ENCODE results near the gene PTPRK. TPM values are rescaled to one million over a fixed set of nuclear protein-coding genes. Genes with fewer than 3 reads are reported as not detected.

Gene PTPRK
- total and polyA plus RNA-seq, 2 donors (not counting 1 experiment from before 2014, with no cell fraction given): 16.2 to 18.7 TPM

DNA sequence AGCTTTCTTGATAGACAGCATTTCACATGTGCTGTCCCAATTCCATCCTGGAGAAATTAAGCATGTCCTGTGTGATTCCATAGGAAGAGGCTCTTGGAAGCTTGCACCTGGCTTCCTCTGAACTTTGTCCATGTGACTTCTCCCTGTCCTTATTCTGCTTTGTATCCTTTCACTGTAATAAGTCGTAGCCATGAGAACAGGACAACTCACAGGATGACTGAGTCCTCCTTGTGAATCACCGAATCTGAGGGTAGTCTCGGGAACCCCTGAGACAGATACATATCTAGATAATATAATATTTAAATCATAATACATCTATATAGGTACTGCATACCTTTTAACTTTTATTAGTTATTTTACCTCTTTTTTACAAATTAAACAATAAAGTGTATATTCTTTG, 462.9 kb downstream of the PTPRK start:
- intact Hi-C loops (cut with micrococcal nuclease): no loop called here
- Mint-ChIP-seq H3K27ac (no peak overlapping the region), H3K4me3 (no peak overlapping the region), H3K9me3 (ENCODE audit: insufficient read depth) (no peaks in the 10 kb centered on the region), H3K4me1 (no peaks in the 10 kb centered on the region), H3K27me3 (no peaks in the 10 kb centered on the region)
- Histone ChIP-seq H3K4me2 (replicated peaks; ENCODE audit: low read depth, low read length, poor library complexity, severe bottlenecking) (no peak overlapping the region), H4K20me1 (ENCODE audit: control insufficient read depth, insufficient read depth, low read length, poor library complexity, severe bottlenecking) (no peaks in the 10 kb centered on the region), H3K9me3 (ENCODE audit: control extremely low read depth in 1 of 3, control insufficient read depth in 2 of 3, insufficient read depth in 1 of 3, low read length in 2 of 3) (no peaks in the 10 kb centered on the region), H3K79me2 (ENCODE audit: control insufficient read depth, insufficient read depth, low read length) (no peaks in the 10 kb centered on the region), H3K9ac (ENCODE audit: low read length) (no peak overlapping the region), H3K4me3 (ENCODE audit: control extremely low read depth in 1 of 5, extremely low read depth in 1 of 5, insufficient read depth in 1 of 5, low read depth in 2 of 5, low read length in 4 of 5) (no peak overlapping the region), H2AFZ (ENCODE audit: insufficient read depth, low read depth, low read length, poor library complexity, severe bottlenecking) (no peak overlapping the region), H3K27ac (ENCODE audit: low read length in 2 of 2) (no peak overlapping the region), H3K4me1 (ENCODE audit: control insufficient read depth in 2 of 2, insufficient read depth in 2 of 2, low read length in 2 of 2) (no peaks in the 10 kb centered on the region), H3K36me3 (replicated peaks in 1 of 2; ENCODE audit: control extremely low read depth in 1 of 2, control insufficient read depth in 1 of 2, extremely low read depth in 1 of 2, insufficient read depth in 2 of 2, low read length in 1 of 2) (peaks cover 0 to 3% of the 10 kb centered on the region in 2 experiments), H3K27me3 (replicated peaks in 1 of 4; ENCODE audit: control extremely low read depth in 1 of 4, control insufficient read depth in 3 of 4, insufficient read depth in 4 of 4, low read length in 3 of 4) (no peaks in the 10 kb centered on the region)
- TF ChIP-seq CTCF (IDR thresholded peaks at IDR 0.05) (no peak), EZH2 (IDR thresholded peaks at IDR 0.05; ENCODE audit: borderline replicate concordance, insufficient read depth, low read depth, low read length, poor library complexity, severe bottlenecking) (no peak)
- POLR2A ChIA-PET: no interaction called here
- DNase-seq (no peak), ATAC-seq (ENCODE audit: low read depth) (no peak)
- WGBS (ENCODE audit: insufficient coverage): 67% methylated on average over 1 of the region's 3 CpGs
- CTCF ChIA-PET: no interaction called here

DNA sequence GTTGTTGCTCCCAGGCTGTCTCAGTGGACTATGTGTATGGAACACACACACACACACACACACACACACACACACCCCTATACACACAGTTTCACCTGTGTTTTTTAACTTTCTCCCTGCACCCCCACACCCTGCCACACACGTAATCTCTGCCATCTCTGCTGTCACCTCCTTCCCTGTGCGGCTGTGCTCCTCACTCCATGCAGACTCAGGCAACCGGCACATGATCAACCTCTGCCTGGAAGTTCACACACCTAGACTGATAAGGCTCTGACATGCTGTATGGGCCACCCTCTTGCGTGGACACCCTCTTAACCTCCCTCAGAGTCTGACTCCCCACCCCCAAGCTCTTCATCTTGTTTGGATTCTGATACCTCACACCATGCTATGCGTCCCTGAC, 467.3 kb downstream of the PTPRK start:
- POLR2A ChIA-PET: no interaction called here

More for the DNA sequence above, 467.3 kb downstream of the PTPRK start:
- no peak for TF ChIP-seq EZH2 (IDR thresholded peaks at IDR 0.05; ENCODE audit: borderline replicate concordance, insufficient read depth, low read depth, low read length, poor library complexity, severe bottlenecking)
- no peak for TF ChIP-seq CTCF (IDR thresholded peaks at IDR 0.05)
- H3K27me3 Mint-ChIP-seq: no peaks in the 10 kb centered on the region
- Histone ChIP-seq H3K4me3 (ENCODE audit: control extremely low read depth in 1 of 5, extremely low read depth in 1 of 5, insufficient read depth in 1 of 5, low read depth in 2 of 5, low read length in 4 of 5) (no peak overlapping the region), H3K36me3 (replicated peaks in 1 of 2; ENCODE audit: control extremely low read depth in 1 of 2, control insufficient read depth in 1 of 2, extremely low read depth in 1 of 2, insufficient read depth in 2 of 2, low read length in 1 of 2) (no peaks in the 10 kb centered on the region), H3K27me3 (replicated peaks in 1 of 4; ENCODE audit: control extremely low read depth in 1 of 4, control insufficient read depth in 3 of 4, insufficient read depth in 4 of 4, low read length in 3 of 4) (no peaks in the 10 kb centered on the region), H2AFZ (ENCODE audit: insufficient read depth, low read depth, low read length, poor library complexity, severe bottlenecking) (no peak overlapping the region), H3K4me1 (ENCODE audit: control insufficient read depth in 2 of 2, insufficient read depth in 2 of 2, low read length in 2 of 2) (no peaks in the 10 kb centered on the region), H3K4me2 (replicated peaks; ENCODE audit: low read depth, low read length, poor library complexity, severe bottlenecking) (no peak overlapping the region), H4K20me1 (ENCODE audit: control insufficient read depth, insufficient read depth, low read length, poor library complexity, severe bottlenecking) (no peaks in the 10 kb centered on the region), H3K27ac (ENCODE audit: low read length in 2 of 2) (no peak overlapping the region), H3K9me3 (ENCODE audit: control extremely low read depth in 1 of 3, control insufficient read depth in 2 of 3, insufficient read depth in 1 of 3, low read length in 2 of 3) (no peaks in the 10 kb centered on the region), H3K9ac (ENCODE audit: low read length) (no peak overlapping the region), H3K79me2 (ENCODE audit: control insufficient read depth, insufficient read depth, low read length) (no peaks in the 10 kb centered on the region)
- no peak overlapping the region for H3K27ac Mint-ChIP-seq
- H3K4me1 Mint-ChIP-seq: no peaks in the 10 kb centered on the region
- DNase-seq (no peak), ATAC-seq (ENCODE audit: low read depth) (no peak)
- no peak overlapping the region for H3K4me3 Mint-ChIP-seq
- intact Hi-C loops (cut with micrococcal nuclease): no loop called here
- CTCF ChIA-PET: no interaction called here
- H3K9me3 Mint-ChIP-seq (ENCODE audit: insufficient read depth): no peaks in the 10 kb centered on the region
- WGBS (ENCODE audit: insufficient coverage): 91% methylated on average over 5 of the region's 5 CpGs
